Effector memory CD8-positive, alpha-beta T cell (primary cell): Measurements from ENCODE around the gene SAMD5.

Experiments
- ATAC-seq: fragments of 150-1000 bp; cut with Tn5 transposase; replicated peaks from 2 replicates; pipeline ENCODE4 v1.10.0; 2021; ENCODE audit warnings: mild to moderate bottlenecking, moderate library complexity
- DNase-seq, 3 experiments: peaks; one replicate each; pipeline ENCODE4 v3.0.0; 2021
- H3K27ac Mint-ChIP-seq, 2 donors: one replicate each; pipeline ENCODE4 v1.8.0; 2022; ENCODE audit warnings: mild to moderate bottlenecking in 2 of 2, mixed read lengths in 2 of 2, moderate library complexity in 2 of 2
- H3K27me3 Mint-ChIP-seq, 2 donors: one replicate each; pipeline ENCODE4 v1.8.0; 2022; ENCODE audit warnings: mixed read lengths in 2 of 2
- H3K36me3 Mint-ChIP-seq: one replicate; pipeline ENCODE4 v1.8.0; 2022; ENCODE audit warnings: mild to moderate bottlenecking, moderate library complexity, mixed read lengths; ENCODE audit not compliant: insufficient read depth
- H3K4me1 Mint-ChIP-seq, 2 donors: one replicate each; pipeline ENCODE4 v1.8.0; 2022; ENCODE audit warnings: low read depth in 2 of 2, mixed read lengths in 2 of 2
- H3K4me3 Mint-ChIP-seq, 2 donors: one replicate each; pipeline ENCODE4 v1.8.0; 2022; ENCODE audit warnings: mild to moderate bottlenecking in 2 of 2, mixed read lengths in 2 of 2, moderate library complexity in 2 of 2
- H3K9me3 Mint-ChIP-seq, 2 donors: one replicate each; pipeline ENCODE4 v1.8.0; 2022; ENCODE audit warnings: mixed read lengths in 2 of 2
- total RNA-seq, 9 experiments: gene quantifications; one replicate each; lab custom pipeline; 2026; lab: John Stamatoyannopoulos, UW

The SAMD5 gene
- total RNA-seq = 0 to 0.54 (median 0) reads per million in 9 experiments

GRCh38 chr6:147508042-147508865 lies at the start of gene SAMD5:
TSS of gene SAMD5 (plus strand) at chr6:147508690. CDS start at chr6:147508929, 239 bp downstream.
- H3K4me1 Mint-ChIP-seq = peaks cover 3 to 11% of the 10 kb centered on the region in 2 donors
- H3K4me3 Mint-ChIP-seq = peak within 1 kb of the TSS; percentile 58 to 63
- H3K36me3 Mint-ChIP-seq = no peaks in the 10 kb centered on the region
- DNase-seq = no peak
- H3K27me3 Mint-ChIP-seq = peaks cover 51 to 76% of the 10 kb centered on the region in 2 donors
- ATAC-seq = no peak
- no peak within 1 kb of the TSS for H3K27ac Mint-ChIP-seq
- H3K9me3 Mint-ChIP-seq = no peaks in the 10 kb centered on the region

- Mint-ChIP-seq H3K36me3 (no peaks in the 10 kb centered on the region), H3K4me1 (no peaks in the 10 kb centered on the region), H3K9me3 (no peaks in the 10 kb centered on the region), H3K27ac (no peak overlapping the region), H3K27me3 (peaks cover 8 to 10% of the 10 kb centered on the region in 2 donors), H3K4me3 (no peak overlapping the region)
- ATAC-seq (no peak), DNase-seq (no peak)
These were observed 48.7 kb upstream of the SAMD5 start for GRCh38 chr6:147459780-147460179.

GRCh38 chr6:147463651-147464050 lies 44.8 kb upstream of the SAMD5 start:
- DNase-seq = no peak
- Mint-ChIP-seq H3K4me1 (no peaks in the 10 kb centered on the region), H3K27ac (no peak overlapping the region), H3K9me3 (no peaks in the 10 kb centered on the region), H3K4me3 (no peak overlapping the region), H3K27me3 (peaks cover 6 to 16% of the 10 kb centered on the region in 2 donors), H3K36me3 (no peaks in the 10 kb centered on the region)
- ATAC-seq = no peak

- DNase-seq (no peak), ATAC-seq (no peak)
- Mint-ChIP-seq H3K9me3 (no peaks in the 10 kb centered on the region), H3K27me3 (peaks cover 14 to 15% of the 10 kb centered on the region in 2 donors), H3K4me1 (no peaks in the 10 kb centered on the region), H3K27ac (no peak overlapping the region), H3K4me3 (no peak overlapping the region), H3K36me3 (no peaks in the 10 kb centered on the region)
These were observed 41.1 kb upstream of the SAMD5 start for GRCh38 chr6:147467428-147467827.

GRCh38 chr6:147467886-147468285 lies 40.6 kb upstream of the SAMD5 start:
- Mint-ChIP-seq H3K4me3 (no peak overlapping the region), H3K27me3 (peaks cover 14 to 15% of the 10 kb centered on the region in 2 donors), H3K27ac (no peak overlapping the region), H3K4me1 (no peaks in the 10 kb centered on the region), H3K9me3 (no peaks in the 10 kb centered on the region), H3K36me3 (no peaks in the 10 kb centered on the region)
- DNase-seq (no peak), ATAC-seq (no peak)

- Mint-ChIP-seq H3K9me3 (peaks cover 0 to 2% of the 10 kb centered on the region in 2 donors), H3K27me3 (peaks cover 15% of the 10 kb centered on the region in 2 donors), H3K4me1 (no peaks in the 10 kb centered on the region), H3K27ac (no peak overlapping the region), H3K4me3 (no peak overlapping the region), H3K36me3 (no peaks in the 10 kb centered on the region)
- ATAC-seq (no peak), DNase-seq (no peak)
These were observed 39.9 kb upstream of the SAMD5 start for GRCh38 chr6:147468634-147469033.

GRCh38 chr6:147479857-147480256 lies 28.6 kb upstream of the SAMD5 start:
- H3K36me3 Mint-ChIP-seq = peaks cover 5% of the 10 kb centered on the region
- ATAC-seq (no peak), DNase-seq (no peak)
- H3K27me3 Mint-ChIP-seq = no peaks in the 10 kb centered on the region
- no peak overlapping the region for H3K4me3 Mint-ChIP-seq
- no peak overlapping the region for H3K27ac Mint-ChIP-seq
- H3K9me3 Mint-ChIP-seq = peaks cover 0 to 2% of the 10 kb centered on the region in 2 donors
- H3K4me1 Mint-ChIP-seq = no peaks in the 10 kb centered on the region

GRCh38 chr6:147486683-147487082 lies 21.8 kb upstream of the SAMD5 start:
- Mint-ChIP-seq H3K36me3 (peaks cover 3% of the 10 kb centered on the region), H3K27ac (no peak overlapping the region), H3K4me3 (no peak overlapping the region), H3K9me3 (peaks cover 2 to 6% of the 10 kb centered on the region in 2 donors), H3K27me3 (peaks cover 6 to 15% of the 10 kb centered on the region in 2 donors), H3K4me1 (no peaks in the 10 kb centered on the region)
- DNase-seq (no peak), ATAC-seq (no peak)

- no peak overlapping the region for H3K27ac Mint-ChIP-seq
- no peak overlapping the region for H3K4me3 Mint-ChIP-seq
- peaks cover 20 to 31% of the 10 kb centered on the region in 2 donors for H3K27me3 Mint-ChIP-seq
- DNase-seq (no peak), ATAC-seq (no peak)
- no peaks in the 10 kb centered on the region for H3K4me1 Mint-ChIP-seq
- H3K36me3 Mint-ChIP-seq = no peaks in the 10 kb centered on the region
- H3K9me3 Mint-ChIP-seq = peaks cover 0 to 1% of the 10 kb centered on the region in 2 donors
These were observed 11.0 kb upstream of the SAMD5 start for GRCh38 chr6:147497472-147497871.

GRCh38 chr6:147503587-147503986 lies 4.9 kb upstream of the SAMD5 start:
- Mint-ChIP-seq H3K9me3 (peaks cover 0 to 1% of the 10 kb centered on the region in 2 donors), H3K36me3 (no peaks in the 10 kb centered on the region), H3K27me3 (peaks cover 58 to 73% of the 10 kb centered on the region in 2 donors), H3K4me3 (no peak overlapping the region), H3K27ac (no peak overlapping the region), H3K4me1 (peaks cover 0 to 4% of the 10 kb centered on the region in 2 donors)
- ATAC-seq = no peak
- DNase-seq = no peak

GRCh38 chr6:147504848-147505247 lies 3.6 kb upstream of the SAMD5 start:
- no peaks in the 10 kb centered on the region for H3K36me3 Mint-ChIP-seq
- peaks cover 3 to 9% of the 10 kb centered on the region in 2 donors for H3K4me1 Mint-ChIP-seq
- H3K27me3 Mint-ChIP-seq = peaks cover 62 to 86% of the 10 kb centered on the region in 2 donors
- no peak overlapping the region for H3K27ac Mint-ChIP-seq
- H3K4me3 Mint-ChIP-seq = no peak overlapping the region
- ATAC-seq = no peak
- no peak for DNase-seq
- H3K9me3 Mint-ChIP-seq = peaks cover 0 to 1% of the 10 kb centered on the region in 2 donors

- H3K27me3 Mint-ChIP-seq = peaks cover 55 to 88% of the 10 kb centered on the region in 2 donors
- ATAC-seq (no peak), DNase-seq (no peak)
- peak overlapping the region in 1 of 2 donors; percentile 63 for H3K4me3 Mint-ChIP-seq
- no peaks in the 10 kb centered on the region for H3K36me3 Mint-ChIP-seq
- H3K9me3 Mint-ChIP-seq = no peaks in the 10 kb centered on the region
- peaks cover 3 to 11% of the 10 kb centered on the region in 2 donors for H3K4me1 Mint-ChIP-seq
- H3K27ac Mint-ChIP-seq = no peak overlapping the region
These were observed 1.8 kb upstream of the SAMD5 start for GRCh38 chr6:147506704-147507114.

- DNase-seq (no peak), ATAC-seq (no peak)
- Mint-ChIP-seq H3K36me3 (no peaks in the 10 kb centered on the region), H3K4me1 (peaks cover 3 to 11% of the 10 kb centered on the region in 2 donors), H3K9me3 (no peaks in the 10 kb centered on the region), H3K4me3 (peak overlapping the region; percentile 58 to 63), H3K27ac (no peak overlapping the region), H3K27me3 (peaks cover 51 to 81% of the 10 kb centered on the region in 2 donors)
These were observed 1.1 kb upstream of the SAMD5 start for GRCh38 chr6:147507162-147508041.
